GM12801 (cell line): ENCODE data around the gene CCND1.

ENCODE experiments used
- TF ChIP-seq, protein P1 (sequence below): IDR thresholded peaks from one replicate; pipeline ENCODE4 v1.5.1; 2011; ENCODE audit warnings: control low read depth; ENCODE audit not compliant: insufficient read length; ENCODE audit errors: extremely low read depth

CCND1 gene

GRCh38 chr11:69611548-69612526 lies 29.1 kb upstream of the CCND1 start:
- TF ChIP-seq, protein P1, sequence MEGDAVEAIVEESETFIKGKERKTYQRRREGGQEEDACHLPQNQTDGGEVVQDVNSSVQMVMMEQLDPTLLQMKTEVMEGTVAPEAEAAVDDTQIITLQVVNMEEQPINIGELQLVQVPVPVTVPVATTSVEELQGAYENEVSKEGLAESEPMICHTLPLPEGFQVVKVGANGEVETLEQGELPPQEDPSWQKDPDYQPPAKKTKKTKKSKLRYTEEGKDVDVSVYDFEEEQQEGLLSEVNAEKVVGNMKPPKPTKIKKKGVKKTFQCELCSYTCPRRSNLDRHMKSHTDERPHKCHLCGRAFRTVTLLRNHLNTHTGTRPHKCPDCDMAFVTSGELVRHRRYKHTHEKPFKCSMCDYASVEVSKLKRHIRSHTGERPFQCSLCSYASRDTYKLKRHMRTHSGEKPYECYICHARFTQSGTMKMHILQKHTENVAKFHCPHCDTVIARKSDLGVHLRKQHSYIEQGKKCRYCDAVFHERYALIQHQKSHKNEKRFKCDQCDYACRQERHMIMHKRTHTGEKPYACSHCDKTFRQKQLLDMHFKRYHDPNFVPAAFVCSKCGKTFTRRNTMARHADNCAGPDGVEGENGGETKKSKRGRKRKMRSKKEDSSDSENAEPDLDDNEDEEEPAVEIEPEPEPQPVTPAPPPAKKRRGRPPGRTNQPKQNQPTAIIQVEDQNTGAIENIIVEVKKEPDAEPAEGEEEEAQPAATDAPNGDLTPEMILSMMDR, result no peak

DNA sequence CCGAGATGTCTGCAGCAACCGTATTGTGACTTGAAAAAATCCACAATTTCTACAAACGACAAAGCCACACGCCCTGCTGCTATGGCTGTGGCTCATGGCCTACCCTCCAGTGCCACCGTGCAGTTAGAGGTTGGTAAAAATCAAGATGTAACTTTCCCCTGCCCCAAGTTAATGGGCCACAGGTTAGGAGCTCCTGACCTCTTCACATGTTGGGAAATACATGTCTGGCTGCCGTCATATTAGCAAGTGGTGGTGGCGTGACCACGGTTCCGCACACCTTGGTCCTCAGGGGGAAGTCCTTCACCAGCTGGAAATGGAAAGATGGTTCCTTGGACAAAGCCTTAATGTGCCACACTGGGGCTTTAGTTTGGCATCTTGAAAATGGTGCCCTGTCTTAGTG lies 27.4 kb upstream of the CCND1 start:
- TF ChIP-seq, protein P1, result no peak

DNA sequence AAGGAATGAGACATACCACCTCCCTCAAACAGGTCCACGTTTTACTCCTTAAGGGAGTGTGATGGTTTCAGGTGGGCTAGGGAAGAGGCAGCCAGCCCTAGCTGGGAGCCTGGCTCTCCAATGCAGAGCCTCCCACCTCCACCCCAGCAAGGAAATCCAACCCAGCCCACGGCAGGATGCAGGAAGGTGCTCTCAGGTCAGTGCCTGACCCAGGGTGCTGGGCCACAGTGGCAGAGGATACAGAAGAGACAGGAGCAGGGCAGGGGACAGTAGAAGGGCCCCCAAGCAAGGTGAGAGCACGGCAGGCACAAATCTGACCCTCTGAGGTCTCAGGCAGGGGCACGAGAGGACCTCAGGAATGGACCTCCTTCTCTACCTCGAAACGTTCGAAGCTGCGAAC lies 26.9 kb upstream of the CCND1 start:
- TF ChIP-seq, protein P1, result no peak

DNA sequence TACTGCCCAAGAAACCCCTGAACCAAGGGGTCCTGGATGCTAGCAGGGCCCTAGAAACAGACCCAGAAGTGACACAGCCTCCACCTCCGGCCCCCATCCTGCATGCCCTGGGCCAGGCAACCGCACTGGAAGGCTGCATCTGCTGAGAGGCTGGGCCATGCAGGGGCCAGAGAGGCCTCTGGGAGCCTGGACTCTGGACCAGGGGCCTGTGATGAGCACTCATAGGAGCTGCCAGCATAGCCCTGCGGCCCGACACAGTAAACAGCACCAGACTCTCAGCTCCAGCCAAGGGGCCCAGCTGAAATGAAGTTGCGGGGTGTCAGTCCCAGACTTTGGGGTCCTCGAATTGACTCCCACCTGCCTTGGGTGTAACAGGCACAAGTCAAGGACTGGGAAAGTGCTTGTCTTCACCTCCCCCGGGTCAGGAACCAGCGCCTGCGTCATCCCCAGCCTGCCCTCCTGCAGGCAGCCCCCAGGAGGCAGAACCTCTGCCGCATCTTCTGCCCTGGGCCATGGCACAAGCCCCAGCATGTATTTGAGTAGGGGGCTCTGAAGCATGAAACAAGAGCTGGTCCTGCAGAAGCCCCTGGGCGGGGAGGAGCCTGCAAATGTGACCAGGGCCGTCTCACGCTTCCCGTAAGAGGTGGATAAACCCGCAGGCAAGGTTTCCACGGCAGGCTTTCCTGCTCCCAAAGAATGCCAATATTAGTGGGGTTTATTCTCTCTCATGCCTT lies 25.2 kb upstream of the CCND1 start:
- TF ChIP-seq, protein P1, result no peak

GRCh38 chr11:69617220-69617619 lies 23.7 kb upstream of the CCND1 start:
- TF ChIP-seq, protein P1, result no peak

- TF ChIP-seq, protein P1, result no peak
These were observed 23.3 kb upstream of the CCND1 start for GRCh38 chr11:69617682-69618081.

GRCh38 chr11:69618237-69618636 lies 22.7 kb upstream of the CCND1 start:
- TF ChIP-seq, protein P1, result no peak
